T47D (cell line): Measurements from ENCODE around the gene GABARAP.

ENCODE experiments used
- DNase-seq, 2 experiments: peaks; one replicate each; pipeline versions ENCODE4 v3.0.0 to v3.0.0-alpha.2; 2011 to 2012; ENCODE audit warnings: low read depth in 1 of 2, low spot score in 1 of 2
- JUND ChIP-seq: IDR thresholded peaks from 2 replicates; pipeline ENCODE4 v1.6.1; 2012; ENCODE audit warnings: low read depth
- in situ Hi-C: cut with HindIII; loops from 2 replicates; pipeline ENCODE4 v1.10.0; 2016; ENCODE audit warnings: low sequenced_read_pairs, low pct_unique_long_range_greater_than_20kb

GABARAP gene

GRCh38 chr17:7242717-7243452 lies 636 bp upstream of the GABARAP start:
- TF ChIP-seq JUND: no peak
- in situ Hi-C loops: no loop called here
- DNase-seq: peak in 1 of 2 experiments; percentile 96

GRCh38 chr17:7241090-7241733 lies 1.0 kb downstream of the GABARAP start:
- no peak for TF ChIP-seq JUND
- no peak for DNase-seq
- in situ Hi-C loops: no loop called here

GRCh38 chr17:7240375-7240774 lies 1.9 kb downstream of the GABARAP start:
- in situ Hi-C loops: no loop called here
- no peak for TF ChIP-seq JUND
- DNase-seq: no peak

GRCh38 chr17:7239091-7240027 lies 2.9 kb downstream of the GABARAP start, which contains the start of gene PHF23:
Gene PHF23 (minus strand): TSS chr17:7239457. CDS start chr17:7239279, 178 bp downstream.
- in situ Hi-C loops: no loop called here
- no peak for TF ChIP-seq JUND
- peak; percentile 92 to 99 for DNase-seq

GRCh38 chr17:7238420-7239090 lies 3.7 kb downstream of the GABARAP start:
- DNase-seq: no peak
- in situ Hi-C loops: no loop called here
- TF ChIP-seq JUND: no peak

- peak in 1 of 2 experiments; percentile 75 for DNase-seq
- TF ChIP-seq JUND: no peak
- in situ Hi-C loops: no loop called here
Observed at GRCh38 chr17:7237761-7238419, 4.4 kb downstream of the GABARAP start.

- no peak for DNase-seq
- TF ChIP-seq JUND: no peak
- in situ Hi-C loops: no loop called here
Observed at GRCh38 chr17:7237266-7237760, 4.9 kb downstream of the GABARAP start.

GRCh38 chr17:7236808-7237207 lies 5.4 kb downstream of the GABARAP start:
- no peak for DNase-seq
- in situ Hi-C loops: no loop called here
- no peak for TF ChIP-seq JUND

- DNase-seq: no peak
- no peak for TF ChIP-seq JUND
- in situ Hi-C loops: no loop called here
Observed at GRCh38 chr17:7235693-7236665, 6.3 kb downstream of the GABARAP start.

GRCh38 chr17:7234083-7234951 lies 7.9 kb downstream of the GABARAP start, which contains the start of gene DVL2:
Gene DVL2 (minus strand): TSS chr17:7234517. CDS start chr17:7234262, 255 bp downstream.
- TF ChIP-seq JUND: peak; percentile 56
- DNase-seq: peak; percentile 86 to 93
- in situ Hi-C loops: no loop called here
